HG02588 (cell line): Measurements from ENCODE around the gene TMEM37.
A peak's percentile ranks its signal among the peaks of the same experiment; 100 is the strongest.

Experiments used
- ATAC-seq: cut with Tn5 transposase; IDR thresholded peaks from one replicate; pipeline ENCODE4 v1.9.1; 2021; ENCODE audit warnings: mild to moderate bottlenecking, moderate library complexity; ENCODE audit not compliant: unreplicated experiment

The TMEM37 gene

GRCh38 chr2:119431976-119432850, 559 bp downstream of the TMEM37 start:
- ATAC-seq: peak; percentile 1

- no peak for ATAC-seq
These were observed 1.3 kb downstream of the TMEM37 start for GRCh38 chr2:119432851-119433522.

GRCh38 chr2:119433636-119434327, 2.1 kb downstream of the TMEM37 start:
- no peak for ATAC-seq

- ATAC-seq: no peak
These were observed 3.0 kb downstream of the TMEM37 start for GRCh38 chr2:119434664-119435063.

- ATAC-seq: no peak
These were observed 3.7 kb downstream of the TMEM37 start for GRCh38 chr2:119435081-119435952.

GRCh38 chr2:119435953-119436297, 4.3 kb downstream of the TMEM37 start:
- no peak for ATAC-seq

- ATAC-seq: no peak
These were observed 5.5 kb downstream of the TMEM37 start for GRCh38 chr2:119436993-119437772.

GRCh38 chr2:119438128-119438656, 6.5 kb downstream of the TMEM37 start:
- no peak for ATAC-seq

- no peak for ATAC-seq
These were observed 7.2 kb downstream of the TMEM37 start for GRCh38 chr2:119438726-119439284.

GRCh38 chr2:119439574-119440500, 8.2 kb downstream of the TMEM37 start:
- ATAC-seq: no peak

- ATAC-seq: no peak
These were observed 8.8 kb downstream of the TMEM37 start for GRCh38 chr2:119440501-119440870.

GRCh38 chr2:119440873-119441272, 9.2 kb downstream of the TMEM37 start:
- no peak for ATAC-seq

- no peak for ATAC-seq
These were observed 9.9 kb downstream of the TMEM37 start for GRCh38 chr2:119441376-119442225.

- no peak for ATAC-seq
These were observed 10.6 kb downstream of the TMEM37 start for GRCh38 chr2:119442226-119442619.

GRCh38 chr2:119442850-119443249, 11.2 kb downstream of the TMEM37 start:
- no peak for ATAC-seq

- no peak for ATAC-seq
These were observed 14.4 kb downstream of the TMEM37 start for GRCh38 chr2:119446037-119446436.

- no peak for ATAC-seq
These were observed 16.9 kb downstream of the TMEM37 start for GRCh38 chr2:119448427-119449141.
